DND-41 (cell line): ENCODE measurements around the gene CARHSP1.

Source experiments
- ATAC-seq: fragments of 200-7000 bp; cut with Tn5 transposase; 3 replicates; pipeline ENCODE4 v1.9.1; 2021; ENCODE audit warnings: low read depth; ENCODE audit not compliant: insufficient read depth
- DNase-seq: peaks from one replicate; pipeline ENCODE4 v3.0.0-alpha.2; 2020
- H2AFZ ChIP-seq: 2 replicates; pipeline ENCODE4 v1.6.0; 2012; ENCODE audit warnings: low read depth, low read length
- H3K27ac ChIP-seq: 2 replicates; pipeline ENCODE4 v1.5.1; 2012; ENCODE audit warnings: low read length, inconsistent platforms
- H3K27me3 ChIP-seq: fragments of 200-600 bp; sonication (generic); 2 replicates; pipeline ENCODE4 v1.6.0; 2012; ENCODE audit warnings: low read length, mild to moderate bottlenecking, inconsistent platforms; ENCODE audit not compliant: insufficient read depth, poor library complexity
- H3K36me3 ChIP-seq: 2 replicates; pipeline ENCODE4 v1.5.1; 2012; ENCODE audit warnings: low read length, inconsistent platforms; ENCODE audit not compliant: insufficient read depth
- H3K4me1 ChIP-seq: 2 replicates; pipeline ENCODE4 v1.5.1; 2012; ENCODE audit warnings: mild to moderate bottlenecking, low read length; ENCODE audit not compliant: insufficient read depth
- H3K4me2 ChIP-seq: 2 replicates; pipeline ENCODE4 v1.6.0; 2012; ENCODE audit warnings: mild to moderate bottlenecking, moderate library complexity, low read length, inconsistent platforms; ENCODE audit not compliant: insufficient read depth
- H3K4me3 ChIP-seq, 2 experiments: fragments of 200-600 bp in 1 of 2; shearing (Covaris generic) in 1 of 2; 2 replicates each; pipeline ENCODE4 v1.5.1; 2012 to 2016; ENCODE audit warnings: inconsistent platforms in 2 of 2, low read length in 2 of 2, mild to moderate bottlenecking in 2 of 2, low read depth in 1 of 2, moderate library complexity in 1 of 2
- H3K79me2 ChIP-seq: 2 replicates; pipeline ENCODE4 v1.6.0; 2012; ENCODE audit warnings: low read length, inconsistent platforms; ENCODE audit not compliant: insufficient read depth
- H3K9ac ChIP-seq: 2 replicates; pipeline ENCODE4 v1.6.0; 2012; ENCODE audit warnings: low read depth, mild to moderate bottlenecking, inconsistent platforms, low read length, moderate library complexity
- H3K9me3 ChIP-seq: 2 replicates; pipeline ENCODE4 v1.5.1; 2012; ENCODE audit warnings: low read length, moderate library complexity, mild to moderate bottlenecking, inconsistent platforms; ENCODE audit not compliant: insufficient read depth, severe bottlenecking
- H4K20me1 ChIP-seq: 2 replicates; pipeline ENCODE4 v1.6.0; 2012; ENCODE audit warnings: low read length; ENCODE audit not compliant: insufficient read depth
- CTCF ChIP-seq: IDR thresholded peaks from 2 replicates; pipeline ENCODE4 v1.5.1; 2012; ENCODE audit warnings: borderline replicate concordance, low read length, moderate library complexity, mild to moderate bottlenecking; ENCODE audit not compliant: poor library complexity, severe bottlenecking; ENCODE audit errors: extremely low read depth
- EZH2 ChIP-seq: IDR thresholded peaks from 3 replicates; pipeline ENCODE4 v1.6.1; 2012; ENCODE audit warnings: borderline replicate concordance, low read depth, mild to moderate bottlenecking, moderate library complexity, low read length, inconsistent platforms; ENCODE audit not compliant: severe bottlenecking

Gene CARHSP1

GRCh38 chr16:8866118-8866883, 2.5 kb downstream of the CARHSP1 start:
- Histone ChIP-seq H2AFZ (no peak overlapping the region), H3K4me2 (peak overlapping the region; percentile 91), H3K9me3 (no peaks in the 10 kb centered on the region), H3K36me3 (peaks cover 67% of the 10 kb centered on the region), H3K27me3 (no peaks in the 10 kb centered on the region), H4K20me1 (peaks cover 67% of the 10 kb centered on the region), H3K4me3 (peak overlapping the region; percentile 82; a peak in 3 of 4 replicates), H3K9ac (peak overlapping the region; percentile 79), H3K27ac (peak overlapping the region; percentile 94), H3K4me1 (peaks cover 80% of the 10 kb centered on the region), H3K79me2 (peaks cover 81% of the 10 kb centered on the region)
- DNase-seq (no peak), ATAC-seq (no peak)
- TF ChIP-seq EZH2 (no peak), CTCF (no peak)

- Histone ChIP-seq H4K20me1 (peaks cover 76% of the 10 kb centered on the region), H2AFZ (no peak overlapping the region), H3K27ac (peak overlapping the region; percentile 94), H3K79me2 (peaks cover 91% of the 10 kb centered on the region), H3K4me2 (peak overlapping the region; percentile 91), H3K27me3 (no peaks in the 10 kb centered on the region), H3K9ac (peak overlapping the region; percentile 79), H3K4me1 (peaks cover 75% of the 10 kb centered on the region), H3K4me3 (peak overlapping the region in 1 of 2 experiments; percentile 82; a peak in 1 of 4 replicates), H3K9me3 (no peaks in the 10 kb centered on the region), H3K36me3 (peaks cover 73% of the 10 kb centered on the region)
- TF ChIP-seq CTCF = no peak
- TF ChIP-seq EZH2 = no peak
- DNase-seq (no peak), ATAC-seq (no peak)
Observed at GRCh38 chr16:8865145-8865882, 3.5 kb downstream of the CARHSP1 start.

- ATAC-seq (no peak), DNase-seq (no peak)
- Histone ChIP-seq H3K9ac (0 out of 2 replicates have a peak overlapping the region, but pooled peaks have one; percentile 3), H3K79me2 (peaks cover 96% of the 10 kb centered on the region), H3K27ac (peak overlapping the region; percentile 48; the same call in 1 of the 2 replicates), H3K9me3 (no peaks in the 10 kb centered on the region), H3K4me3 (peak overlapping the region in 1 of 2 experiments; percentile 35; a peak in 2 of 4 replicates), H4K20me1 (peaks cover 83% of the 10 kb centered on the region), H3K36me3 (peaks cover 80% of the 10 kb centered on the region), H3K4me2 (peak overlapping the region; percentile 91), H3K4me1 (peaks cover 69% of the 10 kb centered on the region), H2AFZ (no peak overlapping the region), H3K27me3 (no peaks in the 10 kb centered on the region)
- TF ChIP-seq CTCF = no peak
- TF ChIP-seq EZH2 = no peak
Observed at GRCh38 chr16:8864480-8865110, 4.2 kb downstream of the CARHSP1 start.
